ENCODE results near the gene APOB. TPM values are rescaled to one million over a fixed set of nuclear protein-coding genes. Genes with fewer than 3 reads are reported as not detected.

APOB gene
- total and polyA plus RNA-seq, 2 of the 8 experiments (the other 6 are each of a cell fraction or from before 2014, with no cell fraction given): 0.15 to 0.61 TPM

- H3K9me3 ChIP-seq (ENCODE audit: insufficient read depth in 2 of 2, low read depth in 1 of 2, low read length in 1 of 2): no peaks in the 10 kb centered on the region
- H3K4me1 ChIP-seq (replicated peaks in 1 of 4; ENCODE audit: control insufficient read depth in 3 of 4, insufficient read depth in 4 of 4, low read length in 3 of 4): peaks cover 0 to 8% (median 7%) of the 10 kb centered on the region in 4 experiments; a peak in 6 of 7 replicates
- CTCF ChIA-PET (ENCODE audit: partially characterized antibody): interaction anchor here (0.7 to 9.2 kb wide), 22 partner anchors 9 to 368 kb away, joined by 3 to 188 read pairs (median 4); no protein-coding TSS in a partner anchor
- H4K5ac ChIP-seq (ENCODE audit: insufficient read length, low read depth, low read length): no peak overlapping the region
- H2BK120ac ChIP-seq (replicated peaks; ENCODE audit: low read depth, low read length): no peak overlapping the region
- no peak overlapping the region for H2BK5ac ChIP-seq (ENCODE audit: low read depth, low read length)
- DNase-seq (ENCODE audit: low read depth in 1 of 2, low spot score in 2 of 2) (no peak), FAIRE-seq (no peak)
- no peak overlapping the region for H3K27ac ChIP-seq (ENCODE audit: low read depth, low read length)
- 29% methylated on average over 5 of the region's 5 CpGs; no CpG with 5 or more reads in 1 of the 2 experiments for WGBS, 2 experiments (ENCODE audit: extremely low coverage in 1 of 2, insufficient coverage in 1 of 2, insufficient read length in 1 of 2, insufficient replicate concordance in 2 of 2, low coverage in 1 of 2, low lambda C conversion rate in 2 of 2, missing lambda C conversion rate in 1 of 2)
- H3K79me1 ChIP-seq (ENCODE audit: low read depth, low read length): no peaks in the 10 kb centered on the region
- no peak overlapping the region; a peak in 1 of 4 replicates for H3K4me2 ChIP-seq (ENCODE audit: insufficient read depth in 1 of 2, low read depth in 2 of 2, low read length in 2 of 2)
- H2AFZ ChIP-seq (ENCODE audit: low read length): no peak overlapping the region
- H3K9ac ChIP-seq (replicated peaks in 1 of 4; ENCODE audit: extremely low read depth in 1 of 4, low read depth in 3 of 4, low read length in 3 of 4): no peak overlapping the region
- no peak overlapping the region for H3K18ac ChIP-seq (ENCODE audit: extremely low read depth, low read length)
- H4K91ac ChIP-seq (replicated peaks; ENCODE audit: insufficient read length, low read length): no peak overlapping the region
- H2BK15ac ChIP-seq (ENCODE audit: low read length): no peak overlapping the region
- no peaks in the 10 kb centered on the region for H3K79me2 ChIP-seq (ENCODE audit: control insufficient read depth in 1 of 2, insufficient read depth in 2 of 2, low read length in 2 of 2)
- no peak overlapping the region for H3K23ac ChIP-seq (ENCODE audit: insufficient read length)
- H3K4ac ChIP-seq (replicated peaks; ENCODE audit: insufficient read length, low read depth, low read length): no peak overlapping the region
- no peak overlapping the region for H2BK20ac ChIP-seq (ENCODE audit: low read length)
- POLR2A ChIA-PET (ENCODE audit: partially characterized antibody): no interaction called here
- H3K14ac ChIP-seq (ENCODE audit: insufficient read length): no peak overlapping the region
- H3K56ac ChIP-seq (replicated peaks; ENCODE audit: insufficient read length, low read depth, low read length): no peak overlapping the region
- H2BK12ac ChIP-seq (ENCODE audit: low read depth, low read length): no peak overlapping the region
- H4K8ac ChIP-seq (ENCODE audit: extremely low read depth, insufficient read depth, low read length): no peak overlapping the region
- H4K20me1 ChIP-seq (replicated peaks in 1 of 2; ENCODE audit: control insufficient read depth in 1 of 2, insufficient read depth in 2 of 2, low read length in 2 of 2): no peaks in the 10 kb centered on the region
- H3K4me3 ChIP-seq (ENCODE audit: extremely low read depth in 1 of 4, insufficient read depth in 2 of 4, low read depth in 3 of 4, low read length in 4 of 4): no peak overlapping the region
- H3K27me3 ChIP-seq (replicated peaks in 1 of 4; ENCODE audit: control insufficient read depth in 3 of 4, extremely low read depth in 1 of 4, insufficient read depth in 3 of 4, low read length in 3 of 4): peaks cover 1 to 12% (median 9%) of the 10 kb centered on the region in 4 experiments; a peak in 6 of 7 replicates
- peaks cover 4% of the 10 kb centered on the region; the same call in 1 of the 2 replicates for H3K23me2 ChIP-seq (ENCODE audit: low read depth, low read length)
- no peaks in the 10 kb centered on the region for H3K36me3 ChIP-seq (ENCODE audit: control insufficient read depth in 2 of 4, insufficient read depth in 4 of 4, low read length in 3 of 4)
- H2AK5ac ChIP-seq (ENCODE audit: low read depth, low read length): no peak overlapping the region
- TF ChIP-seq YY1 (IDR thresholded peaks at IDR 0.05; ENCODE audit: low read depth, low read length) (no peak), TEAD4 (IDR thresholded peaks at IDR 0.05; ENCODE audit: low read depth, low read length) (no peak), RAD21 (IDR thresholded peaks at IDR 0.05 in 1 of 2, conservative IDR thresholded peaks at IDR 0.05 in 1 of 2; ENCODE audit: low read depth in 2 of 2, low read length in 2 of 2) (no peak), E2F6 (IDR thresholded peaks at IDR 0.05) (no peak), CEBPB (IDR thresholded peaks at IDR 0.05; ENCODE audit: low read depth, low read length) (no peak), TAF7 (optimal IDR thresholded peaks at IDR 0.05; ENCODE audit: borderline replicate concordance, low read depth, low read length) (no peak)
Observed at GRCh38 chr2:21042708-21042957, 1.2 kb downstream of the APOB start.

Measured in H1 (cell line).